ELF-1 (cell line): Measurements from ENCODE around the gene TRPV5.

ENCODE experiments used
- DNase-seq: peaks from one replicate; pipeline ENCODE4 v3.0.0-alpha.2; 2016; ENCODE audit warnings: low read depth, low spot score

Gene TRPV5

DNA sequence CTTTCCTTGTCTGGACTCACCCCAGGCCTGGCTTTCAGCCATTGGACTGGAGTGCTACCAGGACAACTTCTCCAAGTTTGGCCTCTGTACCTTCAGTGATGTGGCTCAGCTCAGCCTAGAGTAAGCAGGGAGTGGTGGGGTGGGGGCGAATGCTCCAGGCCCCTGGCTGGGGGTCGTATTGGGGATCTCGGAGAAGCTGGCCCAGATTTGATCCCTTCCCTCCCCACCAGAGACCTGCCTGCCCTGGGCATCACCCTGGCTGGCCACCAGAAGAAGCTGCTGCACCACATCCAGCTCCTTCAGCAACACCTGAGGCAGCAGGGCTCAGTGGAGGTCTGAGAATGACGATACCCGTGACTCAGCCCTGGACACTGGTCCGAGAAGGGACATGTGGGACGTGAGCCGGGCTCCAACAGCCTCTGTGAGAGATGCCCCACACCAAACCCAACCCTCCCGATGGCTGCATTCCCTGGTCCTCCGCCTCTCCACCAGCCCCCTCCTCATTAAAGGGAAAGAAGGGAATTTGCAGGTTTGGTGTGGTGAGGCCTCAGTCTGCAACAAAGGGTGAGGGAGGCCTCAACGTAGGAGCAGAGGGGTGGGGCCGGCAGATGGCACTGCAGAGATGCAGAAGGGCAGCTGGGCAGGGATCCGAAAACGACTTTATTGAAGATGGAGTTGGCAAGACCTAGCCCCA is 62.8 kb downstream of the TRPV5 start:
- DNase-seq = no peak

GRCh38 chr7:142870147-142870559 is 63.4 kb downstream of the TRPV5 start:
- no peak for DNase-seq

DNA sequence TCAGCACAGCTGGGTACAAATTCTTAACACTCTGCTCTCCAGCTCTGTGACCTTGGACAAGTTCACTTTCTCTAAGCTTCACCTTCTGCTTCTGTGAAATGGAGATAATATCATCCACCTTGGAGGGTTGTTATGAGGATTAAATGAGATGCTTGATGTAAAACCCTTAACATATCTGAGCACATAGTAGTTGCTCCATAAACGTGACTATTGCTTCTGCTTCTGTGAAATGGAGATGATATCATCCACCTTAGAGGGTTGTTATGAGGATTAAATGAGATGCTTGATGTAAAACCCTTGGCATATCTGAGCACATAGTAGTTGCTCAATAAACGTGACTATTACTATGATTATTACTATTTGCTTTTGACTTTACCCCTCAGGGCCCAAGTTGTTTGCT is 64.1 kb downstream of the TRPV5 start:
- no peak for DNase-seq

GRCh38 chr7:142868986-142869415 is 64.5 kb downstream of the TRPV5 start:
- DNase-seq = no peak

- no peak for DNase-seq
Measured at GRCh38 chr7:142868188-142868985, 65.2 kb downstream of the TRPV5 start.

GRCh38 chr7:142867398-142868187 is 66.0 kb downstream of the TRPV5 start:
- no peak for DNase-seq

- no peak for DNase-seq
Measured at GRCh38 chr7:142867097-142867378, 66.5 kb downstream of the TRPV5 start.

GRCh38 chr7:142866361-142867096 is 67.0 kb downstream of the TRPV5 start:
- DNase-seq = peak; percentile 77

GRCh38 chr7:142865766-142866165 is 67.8 kb downstream of the TRPV5 start:
- DNase-seq = no peak

DNA sequence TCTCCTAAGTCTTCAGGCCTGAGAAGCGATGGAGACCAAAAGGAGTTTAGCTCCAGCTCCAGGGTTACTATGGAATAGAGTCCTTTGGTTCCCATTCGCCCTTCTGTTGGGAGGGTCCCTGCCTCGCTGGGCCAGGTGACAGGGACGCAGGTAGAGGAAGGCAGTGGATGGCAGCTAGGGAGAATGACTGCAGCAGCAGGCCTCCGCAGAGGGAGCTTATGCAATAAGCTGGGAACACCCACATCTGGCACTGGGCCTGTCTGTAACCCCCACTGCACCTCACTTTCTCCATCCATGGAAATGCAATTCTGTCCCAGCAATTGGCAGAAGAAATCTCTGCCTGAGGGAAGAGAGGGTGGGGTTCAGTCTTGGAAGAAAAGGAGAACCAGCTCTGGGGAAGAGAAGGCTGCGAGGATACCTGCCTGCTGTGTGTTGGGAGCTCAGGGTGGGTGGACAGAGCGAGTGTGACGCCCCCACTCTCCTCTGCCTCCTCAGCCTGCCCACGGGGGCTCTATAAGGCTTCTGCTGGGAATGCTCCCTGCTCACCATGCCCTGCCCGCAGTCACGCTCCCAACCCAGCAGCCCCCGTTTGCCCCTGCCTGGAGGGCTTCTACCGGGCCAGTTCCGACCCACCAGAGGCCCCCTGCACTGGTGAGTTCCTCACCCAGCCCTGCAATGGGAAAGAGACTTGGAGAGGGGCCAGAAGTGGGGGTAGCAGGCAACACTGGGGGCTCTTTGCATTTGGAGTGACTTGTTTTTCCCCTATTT is 68.4 kb downstream of the TRPV5 start:
- DNase-seq = no peak

- no peak for DNase-seq
Measured at GRCh38 chr7:142863891-142864685, 69.5 kb downstream of the TRPV5 start.

DNA sequence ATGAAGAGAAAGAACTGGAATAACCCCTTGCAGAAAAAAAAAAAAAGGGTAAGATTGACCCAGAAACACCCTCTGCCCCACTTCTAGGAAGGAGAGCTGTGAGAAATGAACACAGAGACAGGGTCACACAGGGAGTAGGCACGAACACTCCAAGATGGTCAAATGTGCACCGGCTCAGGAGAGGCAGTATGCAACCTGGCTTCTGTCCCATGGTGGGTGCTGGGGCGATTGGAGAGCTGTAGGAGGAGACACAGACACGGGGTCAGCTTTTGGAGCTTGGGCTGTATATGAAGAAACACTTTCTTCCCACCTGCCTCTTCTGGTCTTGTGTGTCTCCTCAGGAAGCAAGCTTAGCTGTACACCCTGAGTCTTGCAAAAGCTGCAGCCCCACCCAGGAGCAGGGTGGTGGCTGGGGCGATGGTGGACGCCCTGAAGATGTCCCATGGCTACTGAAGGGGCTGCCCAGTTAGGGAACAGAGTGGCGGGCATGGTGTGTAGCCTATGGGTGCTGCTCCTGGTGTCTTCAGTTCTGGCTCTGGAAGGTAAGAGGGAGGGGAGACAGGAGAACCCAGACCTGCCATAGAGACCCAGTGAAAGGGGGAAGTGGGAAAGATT is 70.7 kb downstream of the TRPV5 start:
- no peak for DNase-seq

GRCh38 chr7:142862351-142862750 is 71.2 kb downstream of the TRPV5 start:
- DNase-seq = no peak

GRCh38 chr7:142860968-142861367 is 72.6 kb downstream of the TRPV5 start:
- DNase-seq = no peak

DNA sequence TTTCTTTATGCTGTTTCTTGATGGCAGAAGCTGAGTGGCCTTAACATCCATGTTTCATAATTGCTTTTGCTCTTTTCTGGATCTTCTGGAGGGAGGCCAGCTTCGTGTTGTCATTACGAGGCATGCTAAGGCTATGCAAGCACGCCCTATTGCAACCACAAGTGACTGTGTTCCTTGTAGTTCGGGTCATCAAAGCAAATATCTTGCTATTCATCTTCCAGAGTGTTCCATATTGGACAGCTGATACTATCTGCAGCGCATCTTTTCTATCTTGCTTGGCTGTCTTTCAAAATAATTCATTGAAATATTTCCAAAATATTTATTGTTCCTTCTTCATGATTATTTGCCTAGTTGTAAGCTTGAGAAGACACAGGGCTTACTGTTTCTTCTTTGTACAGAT is 73.7 kb downstream of the TRPV5 start:
- DNase-seq = no peak

GRCh38 chr7:142859411-142859810 is 74.1 kb downstream of the TRPV5 start:
- DNase-seq = no peak
